HepG2 (cell line): ENCODE measurements around the gene KIF13A. TPM values are rescaled to one million over a fixed set of nuclear protein-coding genes. Genes with fewer than 3 reads are reported as not detected.

Experiments used
- ATAC-seq: fragments of 200-7000 bp; cut with Tn5 transposase; 3 replicates; pipeline ENCODE4 v1.9.1; 2020; ENCODE audit warnings: mild to moderate bottlenecking, moderate library complexity
- BruUV-seq: library from RNA; stranded (reverse); fragments of 400-500 nt; replicated peaks from 2 replicates; lab custom pipeline; 2021; lab: Mats Ljungman, UMichigan
- CTCF ChIA-PET: fragments of 300-600 bp; formaldehyde crosslinking; extraction: SDS; loops from one replicate; lab custom pipeline; 2021; ENCODE audit warnings: low total read pairs, inconsistent platforms, low intra/inter-chr PET ratio; lab: Yijun Ruan, JAX
- POLR2A ChIA-PET: fragments of 350-600 bp; sonication (Branson Sonifier 250); formaldehyde crosslinking; loops from one replicate; lab custom pipeline; 2020; ENCODE audit warnings: antibody characterized with exemption, inconsistent platforms; lab: Yijun Ruan, JAX
- DNase-seq: peaks from one replicate; pipeline ENCODE4 v3.0.0-alpha.2; 2015; ENCODE audit warnings: low spot score
- FAIRE-seq: peaks from 3 replicates; lab custom pipeline; 2011; peaks lifted over from hg19 to GRCh38; lab: Jason Lieb, UNC
- H2AFZ ChIP-seq: one replicate; pipeline ENCODE4 v1.6.1; 2011; ENCODE audit warnings: low read length, inconsistent platforms
- H3K27ac ChIP-seq: fragments of 300-600 bp; 3 replicates; pipeline ENCODE4 v1.8.0; 2011; ENCODE audit warnings: mixed run types, mild to moderate bottlenecking, mixed read lengths, low read length, inconsistent platforms; ENCODE audit not compliant: insufficient read depth; ENCODE audit errors: extremely low read length
- H3K27me3 ChIP-seq, 2 experiments: fragments of 200-600 bp in 1 of 2; 2 replicates in 1 of 2; 3 replicates in 1 of 2; pipeline versions ENCODE4 v1.6.0 to v1.8.0; 2011; ENCODE audit warnings: low read length in 2 of 2, mild to moderate bottlenecking in 2 of 2, moderate library complexity in 2 of 2, inconsistent platforms in 1 of 2; ENCODE audit not compliant: insufficient read depth in 2 of 2, control insufficient read depth in 1 of 2
- H3K36me3 ChIP-seq, 2 experiments: fragments of 200-600 bp in 1 of 2; replicated peaks in 1 of 2; 2 replicates in 1 of 2; 3 replicates in 1 of 2; pipeline versions ENCODE4 v1.5.1 to v1.8.0; 2011; ENCODE audit warnings: low read length in 2 of 2, inconsistent platforms in 1 of 2; ENCODE audit not compliant: insufficient read depth in 2 of 2, control insufficient read depth in 1 of 2
- H3K4me1 ChIP-seq: 2 replicates; pipeline ENCODE4 v1.5.1; 2012; ENCODE audit warnings: low read length, inconsistent platforms; ENCODE audit not compliant: insufficient read depth
- H3K4me2 ChIP-seq: 2 replicates; pipeline ENCODE4 v1.6.0; 2011; ENCODE audit warnings: low read depth, low read length, inconsistent platforms
- H3K4me3 ChIP-seq, 3 experiments: fragments of 200-600 bp in 1 of 3; sonication (generic), shearing (Covaris generic) in 1 of 3; replicated peaks in 1 of 3; 2 replicates each; pipeline ENCODE4 v1.5.1; 2011 to 2016; ENCODE audit warnings: low read length in 3 of 3, inconsistent platforms in 2 of 3, low read depth in 2 of 3, mild to moderate bottlenecking in 2 of 3, control low read depth in 1 of 3, mixed read lengths in 1 of 3; ENCODE audit not compliant: insufficient read depth in 1 of 3
- H3K79me2 ChIP-seq: one replicate; pipeline ENCODE4 v1.6.1; 2011; ENCODE audit warnings: low read length, inconsistent platforms; ENCODE audit not compliant: insufficient read depth
- H3K9ac ChIP-seq: 2 replicates; pipeline ENCODE4 v1.6.0; 2011; ENCODE audit warnings: mild to moderate bottlenecking, low read depth, low read length, inconsistent platforms; ENCODE audit not compliant: insufficient read depth
- H3K9me3 ChIP-seq: 2 replicates; pipeline ENCODE4 v1.5.1; 2012; ENCODE audit warnings: mild to moderate bottlenecking, low read length
- H4K20me1 ChIP-seq: 2 replicates; pipeline ENCODE4 v1.6.0; 2011; ENCODE audit warnings: inconsistent platforms, mild to moderate bottlenecking, low read length, moderate library complexity; ENCODE audit not compliant: insufficient read depth
- ARID5B ChIP-seq: IDR thresholded peaks from 2 replicates; pipeline ENCODE4 v1.4.0; 2020; ENCODE audit warnings: mild to moderate bottlenecking, missing genetic modification reagents
- ATF3 ChIP-seq: sonication (generic); formaldehyde crosslinking; IDR thresholded peaks from 2 replicates; pipeline ENCODE4 v1.4.0; 2020; ENCODE audit warnings: missing genetic modification reagents
- CBX5 ChIP-seq: sonication (generic); formaldehyde crosslinking; IDR thresholded peaks from 2 replicates; pipeline ENCODE4 v1.4.0; 2020; ENCODE audit warnings: missing genetic modification reagents, borderline replicate concordance
- CEBPG ChIP-seq: IDR thresholded peaks from 2 replicates; pipeline ENCODE4 v1.6.1; 2016
- FOSL2 ChIP-seq: sonication (generic); formaldehyde crosslinking; IDR thresholded peaks from 2 replicates; pipeline ENCODE4 v1.4.0; 2020; ENCODE audit warnings: missing genetic modification reagents
- KDM1A ChIP-seq: IDR thresholded peaks from 2 replicates; pipeline ENCODE4 v1.6.1; 2016; ENCODE audit warnings: missing compliant biosample characterization
- KDM4B ChIP-seq: sonication (generic); formaldehyde crosslinking; IDR thresholded peaks from 2 replicates; pipeline ENCODE4 v1.4.0; 2020; ENCODE audit warnings: missing genetic modification reagents
- NFE2L2 ChIP-seq: fragments of 150-350 bp; IDR thresholded peaks from 2 replicates; pipeline ENCODE4 v1.6.1; 2014; ENCODE audit warnings: low read length
- RELA ChIP-seq: sonication (generic); formaldehyde crosslinking; IDR thresholded peaks from 2 replicates; pipeline ENCODE4 v1.4.0; 2020; ENCODE audit warnings: missing genetic modification reagents
- THAP11 ChIP-seq: IDR thresholded peaks from 2 replicates; pipeline ENCODE4 v1.6.1; 2016; ENCODE audit warnings: missing biosample characterization, missing genetic modification reagents
- ZBTB3 ChIP-seq: sonication (generic); formaldehyde crosslinking; IDR thresholded peaks from 2 replicates; pipeline ENCODE4 v1.4.0; 2020; ENCODE audit warnings: low read depth, mild to moderate bottlenecking, moderate library complexity, missing genetic modification reagents, borderline replicate concordance
- ZBTB33 ChIP-seq: sonication (generic); formaldehyde crosslinking; IDR thresholded peaks from 2 replicates; pipeline ENCODE4 v1.4.0; 2020; ENCODE audit warnings: missing genetic modification reagents
- ZNF331 ChIP-seq: sonication (generic); formaldehyde crosslinking; IDR thresholded peaks from 2 replicates; pipeline ENCODE4 v1.4.0; 2020; ENCODE audit warnings: missing genetic modification reagents
- ZXDC ChIP-seq: sonication (generic); formaldehyde crosslinking; IDR thresholded peaks from 2 replicates; pipeline ENCODE4 v1.5.0; 2020; ENCODE audit warnings: mild to moderate bottlenecking, missing genetic modification reagents
- WGBS: methylation state at CpG from one replicate; pipeline ENCODE4 v1.1.6; 2017; ENCODE audit warnings: low lambda C conversion rate; 5-methylcytosine and 5-hydroxymethylcytosine counted together
- in situ Hi-C: cut with HindIII; loops from 2 replicates; pipeline ENCODE4 v1.10.0; 2017; ENCODE audit warnings: low pct_unique_long_range_greater_than_20kb; ENCODE audit not compliant: extremely low pct_ligation_motif_present
- intact Hi-C: fragments of 100-400 bp; cut with micrococcal nuclease; formaldehyde crosslinking; loops from one replicate; pipeline ENCODE4 v1.10.0; 2022; ENCODE audit not compliant: unreplicated experiment
- polyA plus RNA-seq, 8 experiments: library from polyadenylated mRNA; depleted of rRNA in 3 of 8; stranded (reverse) in 7 of 8; unstranded in 1 of 8; fragments of >200 nt; fragmentation: Illumina TruSeq in 4 of 8; extraction: Trizol in 4 of 8; gene quantifications; 2 replicates each; pipeline versions ENCODE4 v1.2.1 to v1.2.3, GENCODE V29; 2011 to 2016; ENCODE audit warnings: low read depth in 4 of 8, missing spikeins in 1 of 8, mixed read lengths in 1 of 8; ENCODE audit not compliant: insufficient read depth in 1 of 8
- total RNA-seq, 5 experiments: library from RNA; depleted of rRNA; stranded (reverse); fragments of >200 nt; fragmentation: Illumina TruSeq; extraction: Trizol; gene quantifications; 2 replicates each; pipeline ENCODE4 v1.2.3, GENCODE V29; 2016; ENCODE audit warnings: low read depth in 1 of 5

Gene KIF13A
- total and polyA plus RNA-seq, 2 of the 13 experiments (the other 11 are each of a cell fraction or from before 2014, with no cell fraction given) = 21.1 to 37.2 TPM

GRCh38 chr6:17908831-17909230, 78.6 kb downstream of the KIF13A start (continued):
- no peak for TF ChIP-seq ZXDC (CRISPR knock-in tag)
- peak; percentile 50 for TF ChIP-seq FOSL2
- TF ChIP-seq ZNF331 (CRISPR knock-in tag) = peak; percentile 43; the same call in 1 of the 2 replicates

GRCh38 chr6:17907406-17908229, 79.8 kb downstream of the KIF13A start:
- Histone ChIP-seq H3K9me3 (no peaks in the 10 kb centered on the region), H3K27ac (peak overlapping the region; percentile 4), H3K4me2 (no peak overlapping the region), H4K20me1 (no peaks in the 10 kb centered on the region), H3K9ac (no peak overlapping the region), H3K36me3 (no peaks in the 10 kb centered on the region), H3K4me1 (peaks cover 19% of the 10 kb centered on the region), H2AFZ (no peak overlapping the region), H3K4me3 (no peak overlapping the region), H3K27me3 (no peaks in the 10 kb centered on the region), H3K79me2 (peaks cover 3% of the 10 kb centered on the region)
- POLR2A ChIA-PET = no interaction called here
- WGBS = 93% methylated on average over 7 of the region's 7 CpGs
- CTCF ChIA-PET = no interaction called here
- no peak for FAIRE-seq
- in situ Hi-C loops = no loop called here
- peak; percentile 37; the same call in 2 of the 3 replicates for ATAC-seq
- DNase-seq = peak; percentile 52
- intact Hi-C loops = no loop called here
- BruUV-seq = no TSS peak
- peak; percentile 93 for TF ChIP-seq NFE2L2
- TF ChIP-seq ZBTB3 (CRISPR knock-in tag) = no peak
- TF ChIP-seq KDM1A (CRISPR knock-in tag) = peak; percentile 4; the same call in 1 of the 2 replicates
- TF ChIP-seq ATF3 = 0 out of 2 replicates have a peak, but pooled peaks have one; percentile 46
- peak; percentile 91 for TF ChIP-seq FOSL2
- TF ChIP-seq RELA (CRISPR knock-in tag) = no peak
- peak; percentile 43; the same call in 1 of the 2 replicates for TF ChIP-seq CBX5 (CRISPR knock-in tag)
- peak; percentile 67; the same call in 1 of the 2 replicates for TF ChIP-seq ZBTB33 (CRISPR knock-in tag)
- peak; percentile 85 for TF ChIP-seq CEBPG (CRISPR knock-in tag)
- TF ChIP-seq KDM4B (CRISPR knock-in tag) = no peak
- peak; percentile 20; the same call in 1 of the 2 replicates for TF ChIP-seq ARID5B (CRISPR knock-in tag)
- TF ChIP-seq THAP11 (CRISPR knock-in tag) = 0 out of 2 replicates have a peak, but pooled peaks have one; percentile 20
